Tibial nerve (tissue), 4 donors: ENCODE measurements around the gene LRRC56. TPM values are rescaled to one million over a fixed set of nuclear protein-coding genes. Genes with fewer than 3 reads are reported as not detected.

Source experiments
- DNase-seq, 2 donors: peaks; one replicate each; pipeline ENCODE4 v3.0.0-alpha.2; 2019; ENCODE audit warnings: low spot score in 2 of 2
- H3K27ac ChIP-seq, 4 donors: fragments of 200-600 bp; sonication (generic) in 3 of 4; one replicate each; pipeline ENCODE4 v1.5.1; 2017 to 2019; ENCODE audit warnings: mild to moderate bottlenecking in 1 of 4
- H3K27me3 ChIP-seq, 2 donors: fragments of 200-600 bp; sonication (generic) in 1 of 2; one replicate each; pipeline versions ENCODE4 v1.5.1 to v1.6.0; 2017 to 2019
- H3K36me3 ChIP-seq, 3 donors: fragments of 200-600 bp; sonication (generic); one replicate each; pipeline ENCODE4 v1.5.1; 2018 to 2019
- H3K4me1 ChIP-seq, 4 donors: fragments of 200-600 bp; sonication (generic) in 3 of 4; one replicate each; pipeline ENCODE4 v1.5.1; 2017 to 2019
- H3K4me3 ChIP-seq, 4 donors: fragments of 200-600 bp; sonication (generic) in 3 of 4; one replicate each; pipeline ENCODE4 v1.5.1; 2017 to 2019; ENCODE audit warnings: mild to moderate bottlenecking in 1 of 4, moderate library complexity in 1 of 4
- H3K9me3 ChIP-seq, 4 donors: fragments of 200-600 bp; sonication (generic) in 3 of 4; one replicate each; pipeline ENCODE4 v1.5.1; 2017 to 2019
- EP300 ChIP-seq, 2 donors: sonication (generic); formaldehyde crosslinking; IDR thresholded peaks; one replicate each; pipeline ENCODE4 v1.6.1; 2017; ENCODE audit warnings: antibody characterized with exemption in 2 of 2, mild to moderate bottlenecking in 1 of 2
- POLR2A ChIP-seq, 2 donors: fragments of 450-650 bp; IDR thresholded peaks; one replicate each; pipeline ENCODE4 v1.6.1; 2017; ENCODE audit warnings: antibody characterized with exemption in 2 of 2, mild to moderate bottlenecking in 2 of 2, moderate library complexity in 2 of 2
- WGBS, 2 donors: methylation state at CpG; one replicate each; pipeline ENCODE4 v1.1.5; 2018; 5-methylcytosine and 5-hydroxymethylcytosine counted together
- total RNA-seq, 4 donors: library from RNA; depleted of rRNA; stranded (reverse); fragments of >200 nt; gene quantifications; one replicate each; pipeline ENCODE4 v1.1.0, GENCODE V29; 2016
- TF ChIP-seq, protein P1 (sequence below), 5 experiments: fragments of 200-600 bp in 3 of 5; fragments of 450-650 bp in 2 of 5; sonication (generic) in 3 of 5; IDR thresholded peaks; one replicate each; pipeline ENCODE4 v1.5.1; 2016 to 2019; ENCODE audit warnings: antibody characterized with exemption in 5 of 5, mild to moderate bottlenecking in 3 of 5, moderate library complexity in 2 of 5

Gene LRRC56
- total RNA-seq, 4 donors from 2014 or later: 0.22 to 1.4 (median 0.60) TPM; not detected in 1

GRCh38 chr11:489610-490185 is 47.6 kb upstream of the LRRC56 start:
- no peaks in the 10 kb centered on the region for H3K9me3 ChIP-seq
- H3K4me1 ChIP-seq: no peaks in the 10 kb centered on the region
- peaks cover 0 to 75% (median 9%) of the 10 kb centered on the region in 3 donors for H3K36me3 ChIP-seq
- H3K4me3 ChIP-seq: no peak overlapping the region
- no peak for DNase-seq
- no peaks in the 10 kb centered on the region for H3K27me3 ChIP-seq
- no peak overlapping the region for H3K27ac ChIP-seq
- 93 to 94% methylated on average over 35 to 36 of the region's 37 CpGs for WGBS, 2 donors
- TF ChIP-seq, protein P1, sequence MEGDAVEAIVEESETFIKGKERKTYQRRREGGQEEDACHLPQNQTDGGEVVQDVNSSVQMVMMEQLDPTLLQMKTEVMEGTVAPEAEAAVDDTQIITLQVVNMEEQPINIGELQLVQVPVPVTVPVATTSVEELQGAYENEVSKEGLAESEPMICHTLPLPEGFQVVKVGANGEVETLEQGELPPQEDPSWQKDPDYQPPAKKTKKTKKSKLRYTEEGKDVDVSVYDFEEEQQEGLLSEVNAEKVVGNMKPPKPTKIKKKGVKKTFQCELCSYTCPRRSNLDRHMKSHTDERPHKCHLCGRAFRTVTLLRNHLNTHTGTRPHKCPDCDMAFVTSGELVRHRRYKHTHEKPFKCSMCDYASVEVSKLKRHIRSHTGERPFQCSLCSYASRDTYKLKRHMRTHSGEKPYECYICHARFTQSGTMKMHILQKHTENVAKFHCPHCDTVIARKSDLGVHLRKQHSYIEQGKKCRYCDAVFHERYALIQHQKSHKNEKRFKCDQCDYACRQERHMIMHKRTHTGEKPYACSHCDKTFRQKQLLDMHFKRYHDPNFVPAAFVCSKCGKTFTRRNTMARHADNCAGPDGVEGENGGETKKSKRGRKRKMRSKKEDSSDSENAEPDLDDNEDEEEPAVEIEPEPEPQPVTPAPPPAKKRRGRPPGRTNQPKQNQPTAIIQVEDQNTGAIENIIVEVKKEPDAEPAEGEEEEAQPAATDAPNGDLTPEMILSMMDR (IDR thresholded peaks at IDR 0.05): no peak
- no peak for TF ChIP-seq EP300 (IDR thresholded peaks at IDR 0.05)
- no peak for TF ChIP-seq POLR2A (IDR thresholded peaks at IDR 0.05)

DNA sequence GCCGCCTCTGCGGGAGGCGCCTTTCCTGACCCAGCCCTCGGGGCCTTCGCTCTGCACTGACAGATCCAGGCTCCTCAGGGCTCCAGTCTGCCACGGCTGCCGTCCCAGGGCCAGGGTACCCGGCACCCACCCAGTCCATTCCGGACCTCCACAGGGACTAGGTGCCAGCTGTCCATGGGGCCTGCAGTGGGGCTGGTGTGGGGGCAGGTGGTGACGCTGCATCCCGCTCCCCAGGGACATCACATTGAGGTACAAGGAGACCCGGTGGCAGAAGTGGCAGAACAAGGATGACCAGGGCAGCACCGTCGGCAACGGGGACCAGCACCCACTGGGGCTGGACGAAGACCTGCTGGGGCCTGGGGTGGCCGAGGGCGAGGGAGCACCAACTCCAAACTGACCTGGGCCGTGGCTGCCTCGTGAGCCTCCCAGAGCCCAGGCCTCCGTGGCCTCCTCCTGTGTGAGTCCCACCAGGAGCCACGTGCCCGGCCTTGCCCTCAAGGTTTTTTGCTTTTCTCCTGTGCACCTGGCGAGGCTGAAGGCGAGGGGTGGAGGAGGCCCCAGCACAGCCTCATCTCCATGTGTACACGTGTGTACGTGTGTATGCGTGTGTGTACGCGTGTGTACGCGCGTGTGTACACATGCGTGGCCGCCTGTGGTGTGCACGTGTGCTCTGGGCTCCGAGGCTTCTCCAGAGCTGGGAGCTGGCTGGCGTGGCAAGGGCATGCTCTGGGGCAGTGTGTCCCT is 47.0 kb upstream of the LRRC56 start:
- no peak overlapping the region for H3K4me3 ChIP-seq
- TF ChIP-seq EP300 (IDR thresholded peaks at IDR 0.05) (no peak), POLR2A (IDR thresholded peaks at IDR 0.05) (no peak)
- TF ChIP-seq, protein P1 (IDR thresholded peaks at IDR 0.05): no peak
- no peaks in the 10 kb centered on the region for H3K9me3 ChIP-seq
- DNase-seq: no peak
- H3K27ac ChIP-seq: no peak overlapping the region
- 90 to 93% methylated on average over 34 to 37 of the region's 38 CpGs for WGBS, 2 donors
- H3K36me3 ChIP-seq: peaks cover 0 to 82% (median 9%) of the 10 kb centered on the region in 3 donors
- no peaks in the 10 kb centered on the region for H3K27me3 ChIP-seq
- H3K4me1 ChIP-seq: no peaks in the 10 kb centered on the region

GRCh38 chr11:490930-491260 is 46.4 kb upstream of the LRRC56 start:
- Histone ChIP-seq H3K4me3 (no peak overlapping the region), H3K4me1 (no peaks in the 10 kb centered on the region), H3K36me3 (peaks cover 0 to 87% (median 9%) of the 10 kb centered on the region in 3 donors), H3K27ac (no peak overlapping the region), H3K27me3 (no peaks in the 10 kb centered on the region), H3K9me3 (no peaks in the 10 kb centered on the region)
- no peak for DNase-seq
- WGBS, 2 donors: 80 to 87% methylated on average over 10 to 15 of the region's 15 CpGs
- TF ChIP-seq POLR2A (IDR thresholded peaks at IDR 0.05): no peak
- no peak for TF ChIP-seq EP300 (IDR thresholded peaks at IDR 0.05)
- TF ChIP-seq, protein P1 (IDR thresholded peaks at IDR 0.05): no peak

DNA sequence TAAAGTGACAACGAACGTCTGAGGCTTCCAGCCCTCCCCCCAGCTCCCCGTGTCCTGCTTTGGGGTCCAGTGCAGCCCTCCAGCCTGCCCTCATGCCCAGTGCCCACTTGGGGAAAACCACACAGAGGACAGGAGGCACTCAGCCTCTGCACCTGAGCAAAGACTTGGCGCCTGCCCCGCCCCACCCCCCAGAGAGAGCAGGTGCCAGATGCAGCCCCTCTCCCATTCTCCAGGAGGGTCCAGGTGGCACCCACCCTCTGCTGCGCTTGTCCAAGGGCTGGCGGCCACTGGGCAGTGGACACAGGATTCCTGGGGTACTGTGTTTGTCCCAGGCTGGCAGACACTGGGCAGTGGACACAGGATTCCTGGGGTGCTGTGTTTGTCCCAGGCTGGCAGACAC is 46.0 kb upstream of the LRRC56 start:
- Histone ChIP-seq H3K36me3 (peaks cover 0 to 92% (median 9%) of the 10 kb centered on the region in 3 donors), H3K4me1 (no peaks in the 10 kb centered on the region), H3K27me3 (no peaks in the 10 kb centered on the region), H3K4me3 (no peak overlapping the region), H3K27ac (no peak overlapping the region), H3K9me3 (no peaks in the 10 kb centered on the region)
- WGBS, 2 donors: 85 to 89% methylated on average over 5 to 7 of the region's 7 CpGs
- TF ChIP-seq, protein P1 (IDR thresholded peaks at IDR 0.05): no peak
- TF ChIP-seq POLR2A (IDR thresholded peaks at IDR 0.05): no peak
- no peak for TF ChIP-seq EP300 (IDR thresholded peaks at IDR 0.05)
- no peak for DNase-seq
